HEK293 (cell line): ENCODE results near the gene CSTPP1.

Source experiments
- ATF2 ChIP-seq: fragments of 450-650 bp; formaldehyde crosslinking; IDR thresholded peaks from 2 replicates; pipeline ENCODE4 v1.5.1; 2016; ENCODE audit warnings: missing biosample characterization, missing genetic modification characterization, low read depth
- CTCF ChIP-seq: fragments of 450-650 bp; formaldehyde crosslinking; IDR thresholded peaks from 2 replicates; pipeline ENCODE4 v1.5.1; 2016; ENCODE audit warnings: missing biosample characterization, missing genetic modification characterization
- KLF16 ChIP-seq: fragments of 450-650 bp; formaldehyde crosslinking; IDR thresholded peaks from 2 replicates; pipeline ENCODE4 v1.5.1; 2017; ENCODE audit warnings: missing biosample characterization, missing genetic modification characterization
- SCRT2 ChIP-seq: fragments of 450-650 bp; formaldehyde crosslinking; IDR thresholded peaks from 2 replicates; pipeline ENCODE4 v1.5.1; 2016; ENCODE audit warnings: missing biosample characterization, missing genetic modification characterization
- SP7 ChIP-seq: fragments of 450-650 bp; formaldehyde crosslinking; IDR thresholded peaks from 2 replicates; pipeline ENCODE4 v1.5.1; 2016; ENCODE audit warnings: missing biosample characterization, missing genetic modification characterization
- ZFP37 ChIP-seq: fragments of 450-650 bp; formaldehyde crosslinking; IDR thresholded peaks from 2 replicates; pipeline ENCODE4 v1.5.1; 2016; ENCODE audit warnings: missing biosample characterization, missing genetic modification characterization
- ZNF280C ChIP-seq: fragments of 450-650 bp; formaldehyde crosslinking; IDR thresholded peaks from 2 replicates; pipeline ENCODE4 v1.5.1; 2016; ENCODE audit warnings: missing biosample characterization, missing genetic modification characterization
- ZNF354C ChIP-seq: fragments of 450-650 bp; formaldehyde crosslinking; IDR thresholded peaks from 2 replicates; pipeline ENCODE4 v1.5.1; 2016; ENCODE audit warnings: missing biosample characterization, missing genetic modification characterization, low read depth, borderline replicate concordance
- ZNF362 ChIP-seq: fragments of 450-650 bp; formaldehyde crosslinking; IDR thresholded peaks from 2 replicates; pipeline ENCODE4 v1.5.1; 2016; ENCODE audit warnings: missing biosample characterization, missing genetic modification characterization
- ZNF398 ChIP-seq: fragments of 450-650 bp; formaldehyde crosslinking; IDR thresholded peaks from 2 replicates; pipeline ENCODE4 v1.5.1; 2017; ENCODE audit warnings: missing biosample characterization, missing genetic modification characterization
- ZNF404 ChIP-seq: fragments of 450-650 bp; formaldehyde crosslinking; IDR thresholded peaks from 2 replicates; pipeline ENCODE4 v1.5.1; 2017; ENCODE audit warnings: missing biosample characterization, missing genetic modification characterization
- ZNF639 ChIP-seq: fragments of 450-650 bp; formaldehyde crosslinking; IDR thresholded peaks from 2 replicates; pipeline ENCODE4 v1.5.1; 2016; ENCODE audit warnings: missing biosample characterization, missing genetic modification characterization
- ZNF777 ChIP-seq: fragments of 450-650 bp; formaldehyde crosslinking; IDR thresholded peaks from 2 replicates; pipeline ENCODE4 v1.5.1; 2017; ENCODE audit warnings: missing biosample characterization, missing genetic modification characterization, borderline replicate concordance
- ZNF830 ChIP-seq: fragments of 450-650 bp; IDR thresholded peaks from 2 replicates; pipeline ENCODE4 v1.5.0; 2018; ENCODE audit warnings: missing biosample characterization, missing genetic modification characterization, low read depth, mild to moderate bottlenecking, moderate library complexity

GRCh38 chr11:47021527-47021818, 84.9 kb downstream of the CSTPP1 start:
- TF ChIP-seq ZNF398 (tag by site-specific recombination) = no peak
- no peak for TF ChIP-seq ZNF830
- no peak for TF ChIP-seq CTCF
- no peak for TF ChIP-seq ZNF777 (tag by site-specific recombination)
- no peak for TF ChIP-seq ZNF404 (tag by site-specific recombination)
- no peak for TF ChIP-seq ZNF354C (tag by site-specific recombination)
- no peak for TF ChIP-seq ZNF362 (tag by site-specific recombination)
- TF ChIP-seq ZNF639 (tag by site-specific recombination) = no peak
- no peak for TF ChIP-seq ATF2
- TF ChIP-seq ZFP37 (tag by site-specific recombination) = no peak
- TF ChIP-seq KLF16 (tag by site-specific recombination) = no peak
- no peak for TF ChIP-seq ZNF280C (tag by site-specific recombination)
- TF ChIP-seq SP7 (tag by site-specific recombination) = no peak
- TF ChIP-seq SCRT2 (tag by site-specific recombination) = no peak
